ENCODE results near the gene HABP4. TPM values are rescaled to one million over a fixed set of nuclear protein-coding genes. Genes with fewer than 3 reads are reported as not detected.

Gene HABP4
- total RNA-seq, 1 experiment from 2014 or later: 9.8 TPM

DNA sequence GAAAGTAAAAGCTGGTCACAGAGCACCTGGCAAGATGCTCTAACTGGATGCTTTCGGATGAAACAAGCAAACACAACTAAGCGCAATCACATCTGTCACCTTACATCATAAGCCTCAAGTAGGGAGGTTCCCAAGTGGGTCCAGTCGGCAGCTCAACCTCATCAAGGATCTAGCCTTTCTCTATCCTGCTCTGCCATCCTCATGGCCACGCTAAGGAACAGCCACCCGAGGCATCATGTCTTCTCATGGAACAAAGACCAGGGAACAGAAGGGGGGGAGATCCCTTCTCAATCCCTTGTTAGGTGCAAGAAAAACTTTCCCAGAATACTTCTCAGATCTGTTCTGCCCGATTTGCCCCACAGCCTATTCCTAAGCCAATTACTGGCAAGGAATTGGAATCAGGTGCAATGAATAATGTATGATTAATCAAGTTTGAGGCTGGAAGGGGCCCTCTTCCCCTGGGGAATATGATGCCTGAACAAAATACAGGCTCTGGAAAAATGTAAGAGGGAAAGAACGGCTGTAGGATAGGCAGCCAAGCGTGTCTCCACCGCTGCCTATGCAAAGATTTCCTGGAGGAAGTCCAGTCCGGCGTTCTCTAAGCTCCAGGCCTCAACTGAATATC lies 1.3 kb upstream of the HABP4 start:
- ChIA-PET POLR2A (interaction anchor here (1.2 kb wide), 1 partner anchor 173 kb away, joined by 3 read pairs; no protein-coding TSS in a partner anchor), CTCF (interaction anchor here (1.3 to 3.1 kb wide), 3 partner anchors 7 to 218 kb away, joined by 5 to 24 read pairs (median 14); no protein-coding TSS in a partner anchor)
- TF ChIP-seq SMAD4 (CRISPR knock-in tag; IDR thresholded peaks at IDR 0.05) (no peak), TCF7 (CRISPR knock-in tag; IDR thresholded peaks at IDR 0.05; ENCODE audit: low read depth) (no peak), E2F4 (CRISPR knock-in tag; IDR thresholded peaks at IDR 0.05; ENCODE audit: borderline replicate concordance, low read depth) (no peak), ZNF512 (CRISPR knock-in tag; IDR thresholded peaks at IDR 0.05; ENCODE audit: borderline replicate concordance) (no peak), FOXJ3 (CRISPR knock-in tag; IDR thresholded peaks at IDR 0.05; ENCODE audit: borderline replicate concordance) (no peak), SP1 (CRISPR knock-in tag; conservative IDR thresholded peaks at IDR 0.05) (no peak), JAZF1 (CRISPR knock-in tag; IDR thresholded peaks at IDR 0.05) (no peak), MAX (CRISPR knock-in tag; IDR thresholded peaks at IDR 0.05) (no peak), FOXK1 (CRISPR knock-in tag; IDR thresholded peaks at IDR 0.05) (no peak), ZNF263 (CRISPR knock-in tag; IDR thresholded peaks at IDR 0.05; ENCODE audit: low read depth) (no peak), ETV6 (CRISPR knock-in tag; IDR thresholded peaks at IDR 0.05) (no peak), ZNF232 (CRISPR knock-in tag; IDR thresholded peaks at IDR 0.05) (no peak), SMAD3 (CRISPR knock-in tag; IDR thresholded peaks at IDR 0.05; ENCODE audit: borderline replicate concordance) (no peak)
- TF ChIP-seq, protein P1, sequence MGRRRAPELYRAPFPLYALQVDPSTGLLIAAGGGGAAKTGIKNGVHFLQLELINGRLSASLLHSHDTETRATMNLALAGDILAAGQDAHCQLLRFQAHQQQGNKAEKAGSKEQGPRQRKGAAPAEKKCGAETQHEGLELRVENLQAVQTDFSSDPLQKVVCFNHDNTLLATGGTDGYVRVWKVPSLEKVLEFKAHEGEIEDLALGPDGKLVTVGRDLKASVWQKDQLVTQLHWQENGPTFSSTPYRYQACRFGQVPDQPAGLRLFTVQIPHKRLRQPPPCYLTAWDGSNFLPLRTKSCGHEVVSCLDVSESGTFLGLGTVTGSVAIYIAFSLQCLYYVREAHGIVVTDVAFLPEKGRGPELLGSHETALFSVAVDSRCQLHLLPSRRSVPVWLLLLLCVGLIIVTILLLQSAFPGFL (CRISPR knock-in tag; IDR thresholded peaks at IDR 0.05; ENCODE audit: borderline replicate concordance): no peak
- Mint-ChIP-seq H3K4me1 (peaks cover 14% of the 10 kb centered on the region), H3K9me3 (no peaks in the 10 kb centered on the region), H3K36me3 (no peaks in the 10 kb centered on the region), H3K27me3 (ENCODE audit: low read depth) (peaks cover 39% of the 10 kb centered on the region), H3K4me3 (0 out of 2 replicates have a peak overlapping the region, but pooled peaks have one; percentile 71), H3K27ac (no peak overlapping the region)
- DNase-seq (ENCODE audit: low spot score): no peak
- no peak for ATAC-seq

GRCh38 chr9:96449523-96449844 lies 485 bp upstream of the HABP4 start:
- Mint-ChIP-seq H3K36me3 (no peaks in the 10 kb centered on the region), H3K4me3 (peak overlapping the region; percentile 71), H3K27me3 (ENCODE audit: low read depth) (peaks cover 39% of the 10 kb centered on the region), H3K4me1 (peaks cover 15% of the 10 kb centered on the region), H3K27ac (no peak overlapping the region), H3K9me3 (no peaks in the 10 kb centered on the region)
- TF ChIP-seq ATF1 (CRISPR knock-in tag; IDR thresholded peaks at IDR 0.05): no peak
- no peak for TF ChIP-seq CDX4 (CRISPR knock-in tag; IDR thresholded peaks at IDR 0.05; ENCODE audit: borderline replicate concordance)
- no peak for TF ChIP-seq KAT7 (CRISPR knock-in tag; IDR thresholded peaks at IDR 0.05; ENCODE audit: borderline replicate concordance)
- peak; percentile 51 for ATAC-seq
- DNase-seq (ENCODE audit: low spot score): peak; percentile 27
- CTCF ChIA-PET: interaction anchor here (0.8 to 3.1 kb wide), 12 partner anchors 8 to 218 kb away, joined by 3 to 24 read pairs (median 5); no protein-coding TSS in a partner anchor
- POLR2A ChIA-PET: interaction anchor here (0.5 to 1.6 kb wide), 3 partner anchors 9 to 172 kb away, joined by 3 to 6 read pairs (median 5); no protein-coding TSS in a partner anchor
